Activated T-cell treated with anti-CD3 and anti-CD28 coated beads, Interleukin-2, amount 50 U/mL, for 72 hours (primary cell): ENCODE measurements around the gene ANGPTL2. TPM values are rescaled to one million over a fixed set of nuclear protein-coding genes. Genes with fewer than 3 reads are reported as not detected.

ENCODE experiments used
- ATAC-seq, 2 donors: fragments of 150-1000 bp; cut with Tn5 transposase; replicated peaks in 1 of 2; 2 replicates each; pipeline ENCODE4 v1.10.0; 2021; ENCODE audit warnings: moderate library complexity in 2 of 2, mild to moderate bottlenecking in 1 of 2
- DNase-seq, 2 donors: peaks; one replicate each; pipeline ENCODE4 v3.0.0; 2021 to 2022; ENCODE audit warnings: mixed read lengths in 1 of 2
- H3K27ac Mint-ChIP-seq: one replicate; pipeline ENCODE4 v1.8.0; 2022; ENCODE audit warnings: mild to moderate bottlenecking, moderate library complexity, mixed read lengths
- H3K27me3 Mint-ChIP-seq: one replicate; pipeline ENCODE4 v1.8.0; 2022; ENCODE audit warnings: low read depth, mixed read lengths
- H3K36me3 Mint-ChIP-seq, 2 donors: one replicate each; pipeline ENCODE4 v1.8.0; 2022; ENCODE audit warnings: mixed read lengths in 2 of 2, mild to moderate bottlenecking in 1 of 2; ENCODE audit not compliant: insufficient read depth in 2 of 2
- H3K4me1 Mint-ChIP-seq: one replicate; pipeline ENCODE4 v1.8.0; 2022; ENCODE audit warnings: low read depth, mixed read lengths
- H3K4me3 Mint-ChIP-seq, 2 donors: one replicate each; pipeline ENCODE4 v1.8.0; 2022; ENCODE audit warnings: mild to moderate bottlenecking in 2 of 2, mixed read lengths in 2 of 2, moderate library complexity in 2 of 2
- H3K9me3 Mint-ChIP-seq, 2 donors: one replicate each; pipeline ENCODE4 v1.8.0; 2022; ENCODE audit warnings: mixed read lengths in 2 of 2
- total RNA-seq, 2 donors: library from RNA; stranded (reverse); gene quantifications; one replicate each; pipeline ENCODE4 v1.2.3, GENCODE V29; 2022

Gene ANGPTL2
- total RNA-seq, 2 donors from 2014 or later = not detected

DNA sequence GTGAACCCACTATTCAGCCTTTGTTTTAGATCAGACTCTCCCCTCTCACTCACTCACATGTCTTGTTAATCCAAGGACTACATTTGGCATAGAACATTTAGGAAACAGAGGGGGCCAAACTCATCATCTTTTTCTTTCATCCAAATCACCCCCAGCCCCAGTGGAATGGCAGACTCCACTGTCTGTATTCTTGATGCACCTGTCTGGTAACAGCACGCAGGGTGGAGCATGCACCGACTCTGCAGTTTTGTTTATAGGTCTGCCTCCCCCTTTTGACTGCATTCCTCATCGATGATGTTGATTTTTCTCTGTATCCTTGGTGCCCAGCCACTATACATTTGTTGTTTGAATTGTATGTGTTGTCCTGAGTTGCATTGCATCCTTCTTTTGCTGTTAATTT, 66.0 kb downstream of the ANGPTL2 start:
- peaks cover 19% of the 10 kb centered on the region for H3K4me1 Mint-ChIP-seq
- no peaks in the 10 kb centered on the region for H3K27me3 Mint-ChIP-seq
- H3K9me3 Mint-ChIP-seq = no peaks in the 10 kb centered on the region
- no peak overlapping the region for H3K4me3 Mint-ChIP-seq
- DNase-seq (no peak), ATAC-seq (no peak)
- no peak overlapping the region for H3K27ac Mint-ChIP-seq
- H3K36me3 Mint-ChIP-seq = no peaks in the 10 kb centered on the region

DNA sequence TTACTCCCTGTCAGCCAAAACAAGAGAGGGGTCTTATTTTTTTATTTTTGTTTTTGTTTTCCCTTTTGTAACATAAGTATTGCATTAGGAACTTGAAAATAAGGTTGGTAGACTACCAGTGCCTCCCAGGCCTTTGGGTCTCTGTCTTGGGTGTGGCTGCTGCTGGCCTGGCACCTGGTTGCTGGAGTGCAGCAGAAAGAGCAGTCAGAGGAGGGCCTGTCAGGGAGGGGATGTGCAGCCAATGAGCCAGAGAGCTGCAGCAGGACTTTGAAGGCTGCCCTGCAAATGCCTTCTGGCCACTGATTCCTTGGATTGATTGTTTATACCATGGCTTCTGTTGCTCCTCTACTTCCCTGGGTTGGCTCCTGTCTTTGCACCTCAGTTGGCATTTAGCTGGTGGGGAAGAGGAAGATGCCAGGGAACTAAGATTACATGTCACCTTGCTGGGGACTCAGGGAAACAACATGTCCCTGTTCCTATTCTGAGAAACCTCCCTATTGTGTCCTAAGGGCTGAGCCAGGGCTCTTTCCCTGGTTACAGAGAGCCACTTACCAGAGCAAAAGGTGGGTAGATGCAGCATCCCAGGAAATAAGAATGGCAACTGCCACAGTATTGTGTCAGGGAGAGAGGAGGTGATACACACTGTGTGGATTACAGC, 66.6 kb downstream of the ANGPTL2 start:
- DNase-seq = no peak
- Mint-ChIP-seq H3K27me3 (no peaks in the 10 kb centered on the region), H3K4me1 (peaks cover 19% of the 10 kb centered on the region), H3K36me3 (no peaks in the 10 kb centered on the region), H3K4me3 (no peak overlapping the region), H3K27ac (no peak overlapping the region), H3K9me3 (no peaks in the 10 kb centered on the region)
- ATAC-seq = no peak

DNA sequence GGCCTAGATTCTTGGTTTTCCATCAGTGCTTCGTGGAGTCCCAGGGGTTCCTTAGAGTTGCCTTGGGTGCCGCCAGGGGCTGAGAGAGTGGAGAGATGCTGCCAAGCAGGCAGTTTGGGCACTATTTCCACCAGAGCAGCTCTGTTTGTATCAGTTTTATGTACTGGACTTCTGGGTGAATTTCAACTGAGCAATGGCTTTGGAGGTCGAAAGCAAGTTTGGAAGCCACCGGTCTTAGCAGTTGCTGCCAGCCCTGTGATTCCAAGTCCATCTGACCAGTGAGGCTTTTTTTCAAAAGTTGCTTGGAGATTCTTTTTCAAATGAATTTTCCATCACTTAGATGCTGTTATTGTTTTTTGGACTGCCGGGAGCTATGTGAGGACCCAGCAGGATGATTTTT, 68.5 kb downstream of the ANGPTL2 start:
- Mint-ChIP-seq H3K4me3 (no peak overlapping the region), H3K27me3 (no peaks in the 10 kb centered on the region), H3K4me1 (peaks cover 21% of the 10 kb centered on the region), H3K36me3 (no peaks in the 10 kb centered on the region), H3K9me3 (no peaks in the 10 kb centered on the region), H3K27ac (no peak overlapping the region)
- ATAC-seq (no peak), DNase-seq (no peak)

DNA sequence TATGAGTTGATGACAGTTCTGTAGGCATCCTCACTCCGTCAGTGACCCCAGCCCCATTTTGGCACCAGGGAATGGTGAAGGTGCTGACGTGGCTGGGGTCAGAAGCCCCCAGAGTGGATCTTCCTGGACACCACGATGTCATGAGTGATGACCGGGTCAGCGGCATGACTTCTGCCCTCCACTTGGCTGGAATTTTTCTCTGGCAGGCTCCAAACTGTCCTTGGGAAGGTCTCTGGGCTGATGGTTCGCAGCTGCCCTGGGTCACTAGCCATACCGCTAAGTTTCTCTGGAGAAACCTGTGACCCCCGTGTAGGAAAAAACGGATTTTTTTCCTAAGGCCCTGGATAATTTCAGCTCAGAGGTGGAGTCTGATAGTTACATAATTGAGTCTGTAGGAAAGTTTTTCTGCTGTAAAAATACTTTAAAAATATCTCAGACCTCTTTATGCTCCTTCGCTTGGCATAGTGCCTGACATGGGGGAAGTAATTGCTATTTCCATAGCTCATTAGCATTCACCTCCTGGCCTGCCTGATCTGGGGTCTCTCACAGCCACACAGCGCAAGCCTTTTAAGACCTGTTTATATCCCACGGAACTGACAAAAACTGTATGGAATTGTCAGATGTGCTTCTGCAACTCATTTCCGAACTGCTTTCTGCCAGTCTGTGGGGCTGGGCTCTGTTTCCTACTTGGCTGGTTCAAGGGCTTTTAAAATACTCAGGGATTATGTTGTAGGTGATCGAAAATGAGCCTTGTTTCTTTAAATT, 69.2 kb downstream of the ANGPTL2 start:
- Mint-ChIP-seq H3K9me3 (no peaks in the 10 kb centered on the region), H3K27me3 (no peaks in the 10 kb centered on the region), H3K4me3 (no peak overlapping the region), H3K4me1 (peaks cover 21% of the 10 kb centered on the region), H3K36me3 (no peaks in the 10 kb centered on the region), H3K27ac (no peak overlapping the region)
- ATAC-seq (no peak), DNase-seq (no peak)

DNA sequence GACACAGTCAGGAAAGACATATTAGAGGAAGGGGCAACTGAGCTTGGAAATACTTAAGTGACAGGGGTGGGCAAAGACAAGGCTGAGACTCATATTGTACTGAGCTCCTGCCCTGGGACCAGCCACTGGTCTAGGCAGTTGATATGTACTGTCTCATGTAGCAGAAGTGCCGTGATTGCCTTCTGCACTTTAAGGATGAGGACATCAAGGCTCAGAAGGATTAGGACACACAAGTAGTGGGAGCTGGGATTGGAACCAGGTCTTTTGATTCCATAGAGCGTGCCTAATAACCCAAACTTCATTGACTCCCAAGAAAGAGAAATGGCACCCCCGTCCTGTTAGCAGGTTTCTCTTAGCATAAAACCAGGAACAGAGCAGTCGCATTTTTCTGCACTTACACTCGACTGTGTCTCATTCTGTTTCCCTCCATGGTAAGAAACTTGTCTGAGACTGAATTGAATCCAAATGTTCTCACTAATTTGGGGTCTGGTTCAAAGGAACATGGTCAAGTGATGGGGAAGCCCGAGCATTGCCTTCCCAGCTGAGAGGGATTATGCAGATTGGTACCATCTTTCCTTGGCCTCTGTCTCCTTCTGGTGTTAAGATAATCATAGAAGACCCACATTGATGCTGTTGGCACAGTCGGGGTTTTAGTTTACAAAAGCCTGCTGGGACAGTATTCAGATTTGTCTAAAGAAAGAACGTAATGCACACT, 70.4 kb downstream of the ANGPTL2 start:
- no peak overlapping the region for H3K4me3 Mint-ChIP-seq
- H3K36me3 Mint-ChIP-seq = no peaks in the 10 kb centered on the region
- H3K4me1 Mint-ChIP-seq = peaks cover 22% of the 10 kb centered on the region
- H3K27me3 Mint-ChIP-seq = no peaks in the 10 kb centered on the region
- H3K27ac Mint-ChIP-seq = no peak overlapping the region
- DNase-seq = no peak
- no peaks in the 10 kb centered on the region for H3K9me3 Mint-ChIP-seq
- no peak for ATAC-seq

DNA sequence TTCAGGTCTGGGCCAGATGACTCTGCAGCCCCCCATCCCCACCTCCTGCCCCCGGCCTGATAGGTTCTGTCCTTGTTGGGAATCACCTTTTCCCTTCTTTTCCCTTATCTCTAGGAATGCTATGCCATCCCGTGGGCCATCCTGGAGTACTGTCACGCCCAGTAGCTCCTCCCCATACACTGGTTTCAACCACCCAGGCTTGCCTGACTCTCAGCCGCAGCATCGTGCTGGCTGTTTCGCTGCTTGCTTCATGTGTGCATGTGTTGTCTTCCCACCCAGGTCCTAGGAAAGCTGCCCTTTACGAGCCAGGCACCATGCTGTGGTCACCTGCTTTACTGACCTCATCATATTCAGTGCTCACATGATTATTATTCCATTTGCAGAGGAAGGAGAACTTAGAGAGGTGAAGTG, 71.8 kb downstream of the ANGPTL2 start:
- no peaks in the 10 kb centered on the region for H3K9me3 Mint-ChIP-seq
- no peaks in the 10 kb centered on the region for H3K27me3 Mint-ChIP-seq
- H3K36me3 Mint-ChIP-seq = no peaks in the 10 kb centered on the region
- DNase-seq (no peak), ATAC-seq (no peak)
- no peak overlapping the region for H3K4me3 Mint-ChIP-seq
- H3K4me1 Mint-ChIP-seq = peaks cover 22% of the 10 kb centered on the region
- no peak overlapping the region for H3K27ac Mint-ChIP-seq

DNA sequence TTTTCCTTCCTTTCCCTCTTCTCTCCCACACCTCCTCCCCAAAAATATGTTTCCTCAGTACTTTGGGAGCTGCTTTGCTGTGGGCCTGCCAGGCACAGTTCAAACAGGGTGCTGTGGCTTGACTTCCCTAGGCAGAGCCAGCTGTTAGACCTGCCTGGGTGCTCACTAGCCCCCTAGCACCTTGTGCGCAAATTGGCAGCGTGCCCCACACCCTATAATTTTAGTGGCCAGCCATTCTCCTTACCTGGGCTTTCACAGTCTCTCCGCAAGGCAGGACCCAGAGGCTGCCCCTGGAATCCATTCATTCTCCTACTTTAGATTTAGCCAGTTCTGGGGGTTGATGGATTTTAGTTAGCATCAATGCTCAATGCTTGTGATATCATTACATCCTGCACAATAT, 72.3 kb downstream of the ANGPTL2 start:
- DNase-seq = no peak
- Mint-ChIP-seq H3K27me3 (no peaks in the 10 kb centered on the region), H3K4me3 (no peak overlapping the region), H3K9me3 (no peaks in the 10 kb centered on the region), H3K4me1 (peaks cover 22% of the 10 kb centered on the region), H3K27ac (no peak overlapping the region), H3K36me3 (no peaks in the 10 kb centered on the region)
- ATAC-seq = no peak

DNA sequence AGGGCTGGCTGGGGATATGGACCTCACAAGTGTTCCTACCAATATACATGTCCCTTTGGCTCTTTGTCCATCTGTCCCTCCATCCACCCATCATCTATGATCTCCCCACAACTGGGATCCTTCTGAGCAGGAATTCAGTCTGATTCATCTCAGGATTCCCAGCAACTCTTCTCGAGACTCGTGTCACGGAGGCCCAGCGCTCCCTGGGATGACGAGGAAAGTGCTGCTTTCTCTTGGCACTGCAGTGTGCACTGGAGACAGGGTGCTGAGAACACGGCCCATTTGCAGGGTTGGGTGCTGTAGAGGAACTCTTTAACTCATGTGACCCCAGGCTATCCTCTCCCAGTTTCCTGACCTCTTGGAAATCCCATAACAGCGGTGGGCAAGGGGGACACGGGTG, 72.9 kb downstream of the ANGPTL2 start:
- no peak for ATAC-seq
- DNase-seq = no peak
- Mint-ChIP-seq H3K4me1 (peaks cover 22% of the 10 kb centered on the region), H3K9me3 (no peaks in the 10 kb centered on the region), H3K4me3 (no peak overlapping the region), H3K27ac (no peak overlapping the region), H3K27me3 (no peaks in the 10 kb centered on the region), H3K36me3 (no peaks in the 10 kb centered on the region)

DNA sequence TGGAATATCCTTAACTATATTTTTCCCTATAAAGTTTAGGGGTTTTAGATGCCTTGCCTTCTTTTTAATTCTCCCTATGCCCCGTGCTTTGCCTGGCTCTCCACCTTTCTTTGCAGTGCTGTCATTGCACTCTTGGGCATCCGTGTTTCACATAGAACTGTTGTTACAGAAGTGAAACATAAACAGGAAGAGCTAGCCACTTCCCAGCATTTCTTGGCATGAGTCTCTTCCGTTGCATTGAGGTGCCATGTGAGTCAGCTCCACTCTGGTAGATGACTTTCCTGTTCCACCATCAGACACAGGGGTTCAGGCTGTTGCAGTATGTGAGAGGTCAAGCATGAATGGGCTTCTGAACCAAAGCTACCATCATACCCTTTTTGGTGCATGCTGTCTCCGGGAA, 73.4 kb downstream of the ANGPTL2 start:
- Mint-ChIP-seq H3K27ac (peak overlapping the region; percentile 1), H3K9me3 (no peaks in the 10 kb centered on the region), H3K4me3 (peak overlapping the region; percentile 27 to 42), H3K4me1 (peaks cover 22% of the 10 kb centered on the region), H3K27me3 (no peaks in the 10 kb centered on the region), H3K36me3 (no peaks in the 10 kb centered on the region)
- DNase-seq (peak; percentile 42 to 64), ATAC-seq (peak; percentile 94 to 99)

DNA sequence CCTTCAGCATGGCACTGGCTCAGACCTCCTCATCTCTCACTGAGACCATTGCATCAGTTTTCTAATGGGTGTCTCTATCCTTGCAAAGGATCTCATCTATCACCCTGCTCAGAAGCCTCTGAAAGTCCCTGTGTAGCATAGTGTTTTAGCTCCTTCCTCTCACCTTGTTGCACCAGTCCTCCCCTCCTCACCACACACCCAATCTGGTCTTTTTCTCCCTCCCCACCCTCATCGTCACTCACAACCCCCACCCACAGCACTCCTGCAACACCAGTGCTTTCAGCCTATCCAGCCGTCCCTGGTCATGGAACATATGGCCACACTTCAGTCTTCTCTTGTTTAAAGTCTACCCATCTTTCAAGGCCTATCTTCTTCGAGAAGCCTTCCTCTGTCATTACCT, 74.5 kb downstream of the ANGPTL2 start:
- Mint-ChIP-seq H3K27ac (no peak overlapping the region), H3K4me1 (peaks cover 22% of the 10 kb centered on the region), H3K4me3 (no peak overlapping the region), H3K9me3 (no peaks in the 10 kb centered on the region), H3K27me3 (no peaks in the 10 kb centered on the region), H3K36me3 (no peaks in the 10 kb centered on the region)
- DNase-seq (no peak), ATAC-seq (no peak)

DNA sequence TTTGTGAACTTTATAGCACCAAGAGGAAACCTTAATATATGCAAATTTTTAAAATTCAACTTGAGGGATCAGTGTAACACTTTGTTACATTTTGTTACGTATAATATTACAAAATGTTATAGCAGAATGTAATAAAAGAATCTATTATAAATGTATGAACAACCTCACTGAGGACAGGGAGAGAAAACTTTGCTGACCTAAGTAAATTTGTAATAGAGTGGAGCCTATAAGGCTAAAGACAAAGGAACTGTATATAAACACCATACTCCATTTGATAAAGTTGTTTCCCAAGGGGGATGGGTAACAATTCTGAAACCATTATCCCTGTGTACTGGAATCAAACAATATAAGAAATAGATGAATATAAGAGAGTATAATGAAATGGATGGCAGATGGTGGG, 77.3 kb downstream of the ANGPTL2 start:
- Mint-ChIP-seq H3K4me1 (peaks cover 22% of the 10 kb centered on the region), H3K9me3 (no peaks in the 10 kb centered on the region), H3K36me3 (no peaks in the 10 kb centered on the region), H3K27me3 (peaks cover 5% of the 10 kb centered on the region), H3K27ac (no peak overlapping the region), H3K4me3 (no peak overlapping the region)
- DNase-seq = no peak
- no peak for ATAC-seq

DNA sequence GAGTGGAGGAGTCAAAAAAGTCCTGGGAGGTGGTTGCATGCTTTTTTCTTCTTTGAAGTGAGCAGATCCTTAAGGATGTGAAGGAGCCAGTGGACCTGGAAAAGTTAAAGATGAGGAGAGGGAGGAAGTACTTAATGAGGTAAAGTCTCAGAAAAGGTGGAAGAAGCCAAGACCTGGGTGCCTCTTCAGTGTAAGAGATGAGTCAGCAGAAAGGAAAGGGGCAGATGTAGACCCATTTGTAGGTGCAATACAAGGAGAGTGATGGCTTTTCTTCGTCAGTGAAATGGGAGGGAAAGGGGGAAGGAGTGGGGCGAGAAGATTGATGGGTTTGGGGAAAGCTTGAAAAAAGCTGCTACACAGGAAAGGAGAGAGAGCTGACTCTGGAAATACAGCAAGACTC, 82.9 kb downstream of the ANGPTL2 start:
- no peaks in the 10 kb centered on the region for H3K4me1 Mint-ChIP-seq
- no peak for ATAC-seq
- peaks cover 5% of the 10 kb centered on the region for H3K27me3 Mint-ChIP-seq
- H3K27ac Mint-ChIP-seq = no peak overlapping the region
- H3K36me3 Mint-ChIP-seq = no peaks in the 10 kb centered on the region
- DNase-seq = no peak
- H3K9me3 Mint-ChIP-seq = no peaks in the 10 kb centered on the region
- H3K4me3 Mint-ChIP-seq = no peak overlapping the region

DNA sequence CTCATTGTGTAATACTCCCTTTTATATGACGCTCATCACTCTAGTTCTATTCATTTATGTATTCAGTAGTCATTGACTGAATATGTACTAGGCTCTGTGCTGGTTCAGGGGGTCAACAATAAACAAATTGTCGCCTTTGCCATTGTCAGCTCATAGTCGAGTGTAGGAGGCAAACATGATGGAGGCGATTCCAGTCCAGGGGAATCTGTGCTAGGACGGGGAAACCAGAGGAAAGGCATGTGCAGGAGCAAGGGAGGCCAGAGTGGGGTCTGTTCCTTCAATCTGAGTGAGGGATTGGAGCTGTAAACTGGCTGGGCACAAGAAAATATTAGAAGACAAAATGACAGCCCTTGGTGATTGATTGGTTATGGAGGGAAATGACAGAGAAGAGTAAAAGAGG, 83.9 kb downstream of the ANGPTL2 start:
- no peak for ATAC-seq

More for the DNA sequence above, 83.9 kb downstream of the ANGPTL2 start:
- no peak for DNase-seq
- Mint-ChIP-seq H3K4me3 (no peak overlapping the region), H3K4me1 (no peaks in the 10 kb centered on the region), H3K27ac (no peak overlapping the region), H3K27me3 (peaks cover 5% of the 10 kb centered on the region), H3K9me3 (no peaks in the 10 kb centered on the region), H3K36me3 (no peaks in the 10 kb centered on the region)
